ENCODE measurements around the gene ABCF3.

The ABCF3 gene

GRCh38 chr3:184177331-184177731 is 8.7 kb upstream of the ABCF3 start:
- H3K4me3 ChIP-seq (replicated peaks; ENCODE audit: low read depth, low read length) = peak overlapping the region; percentile 77
- DNase-seq (ENCODE audit: low read depth) = peak; percentile 64
- TF ChIP-seq CTCF (IDR thresholded peaks at IDR 0.05; ENCODE audit: low read length, missing control alignments) = no peak

GRCh38 chr3:184177767-184178306 is 8.2 kb upstream of the ABCF3 start:
- H3K4me3 ChIP-seq (replicated peaks; ENCODE audit: low read depth, low read length) = peak overlapping the region; percentile 77
- DNase-seq (ENCODE audit: low read depth) = no peak
- no peak for TF ChIP-seq CTCF (IDR thresholded peaks at IDR 0.05; ENCODE audit: low read length, missing control alignments)

GRCh38 chr3:184178521-184179138 is 7.4 kb upstream of the ABCF3 start:
- no peak for TF ChIP-seq CTCF (IDR thresholded peaks at IDR 0.05; ENCODE audit: low read length, missing control alignments)
- H3K4me3 ChIP-seq (replicated peaks; ENCODE audit: low read depth, low read length) = no peak overlapping the region
- no peak for DNase-seq (ENCODE audit: low read depth)

GRCh38 chr3:184180165-184180564 is 5.8 kb upstream of the ABCF3 start:
- TF ChIP-seq CTCF (IDR thresholded peaks at IDR 0.05; ENCODE audit: low read length, missing control alignments) = no peak
- DNase-seq (ENCODE audit: low read depth) = peak; percentile 85
- no peak overlapping the region for H3K4me3 ChIP-seq (replicated peaks; ENCODE audit: low read depth, low read length)

- H3K4me3 ChIP-seq (replicated peaks; ENCODE audit: low read depth, low read length) = no peak overlapping the region
- no peak for TF ChIP-seq CTCF (IDR thresholded peaks at IDR 0.05; ENCODE audit: low read length, missing control alignments)
- no peak for DNase-seq (ENCODE audit: low read depth)
Measured at GRCh38 chr3:184181596-184181995, 4.4 kb upstream of the ABCF3 start.

- H3K4me3 ChIP-seq (replicated peaks; ENCODE audit: low read depth, low read length) = no peak overlapping the region
- no peak for TF ChIP-seq CTCF (IDR thresholded peaks at IDR 0.05; ENCODE audit: low read length, missing control alignments)
- DNase-seq (ENCODE audit: low read depth) = no peak
Measured at GRCh38 chr3:184183679-184184078, 2.3 kb upstream of the ABCF3 start.

Data from fibroblast of pulmonary artery (primary cell).